Endodermal cell (in vitro differentiated cells): ENCODE data around the gene LHFPL2. TPM values are rescaled to one million over a fixed set of nuclear protein-coding genes. Genes with fewer than 3 reads are reported as not detected.

Source experiments
- DNase-seq: peaks from one replicate; pipeline ENCODE4 v3.0.0-alpha.2; 2017
- H3K27ac ChIP-seq: 2 replicates; pipeline ENCODE4 v1.5.1; 2013; ENCODE audit warnings: mild to moderate bottlenecking, low read depth, low read length, moderate library complexity
- H3K27me3 ChIP-seq: 2 replicates; pipeline ENCODE4 v1.6.1; 2013; ENCODE audit warnings: mild to moderate bottlenecking, low read length, moderate library complexity; ENCODE audit not compliant: insufficient read depth, control insufficient read depth, poor library complexity, severe bottlenecking
- H3K36me3 ChIP-seq: 2 replicates; pipeline ENCODE4 v1.7.0; 2013; ENCODE audit warnings: mild to moderate bottlenecking, low read length, moderate library complexity; ENCODE audit not compliant: control insufficient read depth, insufficient read depth
- H3K4me1 ChIP-seq: one replicate; pipeline ENCODE4 v1.7.0; 2013; ENCODE audit warnings: low read length; ENCODE audit not compliant: control insufficient read depth, insufficient read depth
- H3K4me3 ChIP-seq: 2 replicates; pipeline ENCODE4 v1.5.1; 2013; ENCODE audit warnings: mild to moderate bottlenecking, low read length, moderate library complexity
- H3K9ac ChIP-seq: 2 replicates; pipeline ENCODE4 v1.6.1; 2013; ENCODE audit warnings: mild to moderate bottlenecking, low read length, moderate library complexity; ENCODE audit not compliant: poor library complexity, severe bottlenecking; ENCODE audit errors: extremely low read depth
- H3K9me3 ChIP-seq: 2 replicates; pipeline ENCODE4 v1.6.1; 2013; ENCODE audit warnings: mild to moderate bottlenecking, low read length, moderate library complexity; ENCODE audit not compliant: control insufficient read depth
- H3K27ac Mint-ChIP-seq: 2 replicates; pipeline ENCODE4 v1.8.0; 2020; ENCODE audit warnings: mixed read lengths
- H3K27me3 Mint-ChIP-seq: 2 replicates; pipeline ENCODE4 v1.8.0; 2021; ENCODE audit warnings: mild to moderate bottlenecking, mixed read lengths; ENCODE audit not compliant: insufficient read depth
- H3K36me3 Mint-ChIP-seq: 2 replicates; pipeline ENCODE4 v1.8.0; 2020; ENCODE audit warnings: low read depth, mixed read lengths
- H3K4me1 Mint-ChIP-seq: 2 replicates; pipeline ENCODE4 v1.8.0; 2020; ENCODE audit warnings: mixed read lengths
- H3K4me3 Mint-ChIP-seq: 2 replicates; pipeline ENCODE4 v1.8.0; 2020; ENCODE audit warnings: mild to moderate bottlenecking, moderate library complexity, mixed read lengths
- H3K9me3 Mint-ChIP-seq: 2 replicates; pipeline ENCODE4 v1.8.0; 2020; ENCODE audit warnings: mild to moderate bottlenecking, mixed read lengths
- WGBS, 2 experiments: methylation state at CpG; one replicate each; pipeline versions ENCODE4 v1.1.5 to v1.1.7; 2013; ENCODE audit warnings: missing lambda C conversion rate in 2 of 2, mixed read lengths in 1 of 2; ENCODE audit not compliant: insufficient coverage in 1 of 2, insufficient read length in 1 of 2; 5-methylcytosine and 5-hydroxymethylcytosine counted together
- total RNA-seq, 2 donors: library from RNA; stranded (reverse); fragmentation: NEBNext Ultra II Directional in 1 of 2; extraction: Animal tissue kit (Norgen Biotek cat#: 25700) in 1 of 2; gene quantifications; 2 replicates in 1 of 2; 3 replicates in 1 of 2; pipeline ENCODE4 v1.2.1, GENCODE V29; 2021
- TF ChIP-seq, protein P1 (sequence below): fragments of 200-600 bp; sonication (generic); conservative IDR thresholded peaks from 2 replicates; pipeline ENCODE4 v1.5.0; 2021; ENCODE audit warnings: antibody characterized with exemption, mild to moderate bottlenecking

Gene LHFPL2
- total RNA-seq, 2 donors from 2014 or later: 136 to 238 TPM

DNA sequence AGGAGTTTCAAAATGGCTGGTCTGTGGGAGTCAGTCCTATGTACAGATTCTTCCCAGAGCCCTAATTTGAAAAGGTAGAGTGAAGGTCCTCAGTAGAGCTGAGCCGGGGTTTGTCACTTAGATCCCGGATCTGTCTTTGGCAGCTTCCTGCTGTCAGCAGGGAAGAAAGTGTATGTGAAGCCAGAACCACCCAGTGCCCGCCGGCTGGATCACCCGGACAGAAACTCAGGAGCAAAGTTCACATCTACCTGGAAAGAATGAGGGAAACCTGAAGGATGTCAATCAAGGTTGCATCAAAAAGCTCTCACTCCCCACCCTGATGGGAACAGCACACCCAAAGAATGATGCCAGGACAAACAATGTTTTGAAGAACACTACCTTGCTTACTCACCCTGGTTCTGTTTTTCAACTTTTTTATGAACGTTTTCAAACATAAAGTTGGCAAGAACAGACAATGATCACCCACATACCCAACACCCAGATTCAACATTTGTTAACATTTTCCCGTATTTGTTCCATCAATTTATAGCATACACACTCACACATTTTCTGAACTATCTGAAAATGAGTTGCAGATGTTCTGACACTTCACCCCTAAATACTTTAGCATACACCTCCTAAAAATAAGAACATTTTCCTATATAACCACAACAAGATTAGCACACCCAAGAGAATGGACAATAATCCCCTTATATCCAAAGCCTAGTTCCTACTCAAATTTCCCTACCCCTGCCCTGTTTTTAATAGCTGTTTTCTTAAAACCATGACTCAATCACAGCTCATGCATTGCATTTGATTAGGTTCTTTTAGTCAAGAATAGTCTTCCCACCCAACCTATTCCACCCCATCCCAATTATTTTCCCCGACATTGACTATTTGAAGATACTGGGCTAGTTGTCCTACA, 133.9 kb downstream of the LHFPL2 start:
- Histone ChIP-seq H3K9ac (no peak overlapping the region), H3K27me3 (no peaks in the 10 kb centered on the region), H3K27ac (no peak overlapping the region), H3K4me3 (no peak overlapping the region), H3K36me3 (peaks cover 25% of the 10 kb centered on the region), H3K9me3 (no peaks in the 10 kb centered on the region), H3K4me1 (peaks cover 17% of the 10 kb centered on the region)
- TF ChIP-seq, protein P1, sequence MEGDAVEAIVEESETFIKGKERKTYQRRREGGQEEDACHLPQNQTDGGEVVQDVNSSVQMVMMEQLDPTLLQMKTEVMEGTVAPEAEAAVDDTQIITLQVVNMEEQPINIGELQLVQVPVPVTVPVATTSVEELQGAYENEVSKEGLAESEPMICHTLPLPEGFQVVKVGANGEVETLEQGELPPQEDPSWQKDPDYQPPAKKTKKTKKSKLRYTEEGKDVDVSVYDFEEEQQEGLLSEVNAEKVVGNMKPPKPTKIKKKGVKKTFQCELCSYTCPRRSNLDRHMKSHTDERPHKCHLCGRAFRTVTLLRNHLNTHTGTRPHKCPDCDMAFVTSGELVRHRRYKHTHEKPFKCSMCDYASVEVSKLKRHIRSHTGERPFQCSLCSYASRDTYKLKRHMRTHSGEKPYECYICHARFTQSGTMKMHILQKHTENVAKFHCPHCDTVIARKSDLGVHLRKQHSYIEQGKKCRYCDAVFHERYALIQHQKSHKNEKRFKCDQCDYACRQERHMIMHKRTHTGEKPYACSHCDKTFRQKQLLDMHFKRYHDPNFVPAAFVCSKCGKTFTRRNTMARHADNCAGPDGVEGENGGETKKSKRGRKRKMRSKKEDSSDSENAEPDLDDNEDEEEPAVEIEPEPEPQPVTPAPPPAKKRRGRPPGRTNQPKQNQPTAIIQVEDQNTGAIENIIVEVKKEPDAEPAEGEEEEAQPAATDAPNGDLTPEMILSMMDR: no peak
- H3K36me3 Mint-ChIP-seq: peaks cover 59% of the 10 kb centered on the region
- no peak overlapping the region for H3K27ac Mint-ChIP-seq
- no peak overlapping the region for H3K4me3 Mint-ChIP-seq
- 86 to 87% methylated on average over 6 to 8 of the region's 8 CpGs for WGBS, 2 experiments
- no peaks in the 10 kb centered on the region for H3K9me3 Mint-ChIP-seq
- no peak for DNase-seq
- peaks cover 64% of the 10 kb centered on the region for H3K4me1 Mint-ChIP-seq
- peaks cover 4% of the 10 kb centered on the region for H3K27me3 Mint-ChIP-seq

DNA sequence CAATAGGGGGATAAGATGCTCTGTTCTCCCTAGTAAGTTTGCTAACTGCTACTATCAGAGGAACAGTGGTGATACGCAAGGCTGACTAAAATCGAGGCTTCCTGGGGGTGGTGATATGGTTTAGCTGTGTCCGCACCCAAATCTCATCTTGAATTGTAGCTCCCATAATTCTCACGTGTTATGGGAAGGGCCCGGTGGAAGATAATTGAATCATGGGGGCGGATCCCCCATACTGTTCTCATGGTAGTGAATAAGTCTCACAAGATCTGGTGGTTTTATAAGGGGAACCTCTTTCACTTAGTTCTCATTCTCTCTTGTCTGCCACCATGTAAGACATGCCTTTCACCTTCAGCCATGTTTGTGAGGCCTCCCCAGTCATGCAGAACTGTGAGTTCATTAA, 135.1 kb downstream of the LHFPL2 start:
- H3K27me3 ChIP-seq: no peaks in the 10 kb centered on the region
- H3K27ac ChIP-seq: no peak overlapping the region
- no peak for DNase-seq
- WGBS, 2 experiments: 67 to 82% methylated on average over 3 to 6 of the region's 6 CpGs
- Mint-ChIP-seq H3K36me3 (peaks cover 52% of the 10 kb centered on the region), H3K9me3 (no peaks in the 10 kb centered on the region), H3K27ac (no peak overlapping the region), H3K4me1 (peaks cover 64% of the 10 kb centered on the region), H3K4me3 (no peak overlapping the region), H3K27me3 (peaks cover 4% of the 10 kb centered on the region)
- H3K9ac ChIP-seq: no peak overlapping the region
- TF ChIP-seq, protein P1: no peak
- H3K9me3 ChIP-seq: no peaks in the 10 kb centered on the region
- H3K4me1 ChIP-seq: peaks cover 14% of the 10 kb centered on the region
- H3K36me3 ChIP-seq: peaks cover 24% of the 10 kb centered on the region
- no peak overlapping the region for H3K4me3 ChIP-seq

DNA sequence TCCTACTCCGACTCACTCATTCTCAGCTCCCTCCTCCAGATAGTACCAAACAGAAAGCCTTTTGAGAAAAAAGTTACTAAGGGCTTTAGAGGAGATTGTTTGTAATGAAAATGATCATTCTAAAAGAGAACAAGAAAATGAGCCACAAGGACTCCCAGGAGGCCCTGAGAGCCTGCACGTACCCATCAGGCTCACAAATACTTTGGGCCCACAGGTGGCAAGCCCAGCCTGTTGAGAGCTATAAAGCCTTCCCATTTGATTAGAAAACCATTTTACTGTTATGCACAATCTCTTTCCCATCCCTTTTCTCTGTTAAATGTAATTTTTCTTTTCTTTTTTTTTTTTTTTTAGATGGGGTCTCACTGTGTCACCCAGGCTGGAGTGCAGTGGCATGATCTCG, 136.1 kb downstream of the LHFPL2 start:
- no peak overlapping the region for H3K4me3 Mint-ChIP-seq
- H3K27me3 ChIP-seq: no peaks in the 10 kb centered on the region
- H3K9me3 Mint-ChIP-seq: no peaks in the 10 kb centered on the region
- H3K9ac ChIP-seq: no peak overlapping the region
- H3K4me1 ChIP-seq: peaks cover 21% of the 10 kb centered on the region
- H3K27me3 Mint-ChIP-seq: peaks cover 4% of the 10 kb centered on the region
- H3K4me1 Mint-ChIP-seq: peaks cover 67% of the 10 kb centered on the region
- no peak overlapping the region for H3K4me3 ChIP-seq
- H3K27ac ChIP-seq: no peak overlapping the region
- 98 to 100% methylated on average over 1 to 3 of the region's 3 CpGs for WGBS, 2 experiments
- TF ChIP-seq, protein P1: no peak
- no peak for DNase-seq
- H3K36me3 ChIP-seq: peaks cover 29% of the 10 kb centered on the region
- no peaks in the 10 kb centered on the region for H3K9me3 ChIP-seq
- no peak overlapping the region for H3K27ac Mint-ChIP-seq
- H3K36me3 Mint-ChIP-seq: peaks cover 53% of the 10 kb centered on the region
